Activated CD4-positive, alpha-beta T cell treated with anti-CD3 and anti-CD28 coated beads, Interleukin-2, amount 10 ng/mL, durations not matched to agents 24 days and 14 days (primary cell): Measurements from ENCODE around the gene MUC4. TPM values are rescaled to one million over a fixed set of nuclear protein-coding genes. Genes with fewer than 3 reads are reported as not detected.

Source experiments
- DNase-seq: peaks from one replicate; pipeline ENCODE4 v3.0.0; 2022
- H3K27ac Mint-ChIP-seq: one replicate; pipeline ENCODE4 v1.8.0; 2022; ENCODE audit warnings: mild to moderate bottlenecking, mixed read lengths
- H3K27me3 Mint-ChIP-seq: one replicate; pipeline ENCODE4 v1.8.0; 2022; ENCODE audit warnings: mixed read lengths
- H3K36me3 Mint-ChIP-seq: one replicate; pipeline ENCODE4 v1.8.0; 2022; ENCODE audit warnings: low read depth, mild to moderate bottlenecking, mixed read lengths
- H3K4me1 Mint-ChIP-seq: one replicate; pipeline ENCODE4 v1.8.0; 2021; ENCODE audit warnings: mixed read lengths
- H3K4me3 Mint-ChIP-seq: one replicate; pipeline ENCODE4 v1.8.0; 2022; ENCODE audit warnings: mild to moderate bottlenecking, moderate library complexity, mixed read lengths
- H3K9me3 Mint-ChIP-seq: one replicate; pipeline ENCODE4 v1.8.0; 2021; ENCODE audit warnings: mixed read lengths
- intact Hi-C: fragments of 100-400 bp; cut with micrococcal nuclease; formaldehyde crosslinking; loops from one replicate; pipeline ENCODE4 v1.15.1; 2023
- total RNA-seq: library from RNA; stranded (reverse); gene quantifications from 2 replicates; pipeline ENCODE4 v1.2.3, GENCODE V29; 2022

Gene MUC4
- total RNA-seq, 1 donor from 2014 or later, result 0.68 TPM

- no peaks in the 10 kb centered on the region for H3K36me3 Mint-ChIP-seq
- H3K9me3 Mint-ChIP-seq, result no peaks in the 10 kb centered on the region
- H3K4me3 Mint-ChIP-seq, result no peak overlapping the region
- DNase-seq, result no peak
- H3K27ac Mint-ChIP-seq, result no peak overlapping the region
- intact Hi-C loops, result no loop called here
- peaks cover 4% of the 10 kb centered on the region for H3K27me3 Mint-ChIP-seq
- peaks cover 7% of the 10 kb centered on the region for H3K4me1 Mint-ChIP-seq
Measured at GRCh38 chr3:195847055-195847950, 35.6 kb upstream of the MUC4 start.

- Mint-ChIP-seq H3K9me3 (no peaks in the 10 kb centered on the region), H3K4me1 (no peaks in the 10 kb centered on the region), H3K27me3 (peaks cover 5% of the 10 kb centered on the region), H3K4me3 (no peak overlapping the region), H3K36me3 (no peaks in the 10 kb centered on the region), H3K27ac (no peak overlapping the region)
- no peak for DNase-seq
- intact Hi-C loops, result no loop called here
Measured at GRCh38 chr3:195845483-195845882, 33.8 kb upstream of the MUC4 start.

- no peaks in the 10 kb centered on the region for H3K9me3 Mint-ChIP-seq
- H3K4me1 Mint-ChIP-seq, result no peaks in the 10 kb centered on the region
- no peak overlapping the region for H3K4me3 Mint-ChIP-seq
- peaks cover 5% of the 10 kb centered on the region for H3K27me3 Mint-ChIP-seq
- no peak overlapping the region for H3K27ac Mint-ChIP-seq
- no peak for DNase-seq
- H3K36me3 Mint-ChIP-seq, result no peaks in the 10 kb centered on the region
- intact Hi-C loops, result no loop called here
Measured at GRCh38 chr3:195844671-195845218, 33.0 kb upstream of the MUC4 start.

GRCh38 chr3:195839260-195840010, 27.7 kb upstream of the MUC4 start:
- peaks cover 7% of the 10 kb centered on the region for H3K27me3 Mint-ChIP-seq
- H3K27ac Mint-ChIP-seq, result no peak overlapping the region
- H3K9me3 Mint-ChIP-seq, result no peaks in the 10 kb centered on the region
- no peaks in the 10 kb centered on the region for H3K4me1 Mint-ChIP-seq
- intact Hi-C loops, result no loop called here
- H3K36me3 Mint-ChIP-seq, result no peaks in the 10 kb centered on the region
- no peak for DNase-seq
- H3K4me3 Mint-ChIP-seq, result no peak overlapping the region

GRCh38 chr3:195838714-195839113, 27.0 kb upstream of the MUC4 start:
- DNase-seq, result no peak
- Mint-ChIP-seq H3K4me3 (no peak overlapping the region), H3K27me3 (peaks cover 3% of the 10 kb centered on the region), H3K36me3 (no peaks in the 10 kb centered on the region), H3K9me3 (no peaks in the 10 kb centered on the region), H3K4me1 (no peaks in the 10 kb centered on the region), H3K27ac (no peak overlapping the region)
- intact Hi-C loops, result no loop called here

- Mint-ChIP-seq H3K4me3 (no peak overlapping the region), H3K27ac (no peak overlapping the region), H3K36me3 (no peaks in the 10 kb centered on the region), H3K27me3 (peaks cover 3% of the 10 kb centered on the region), H3K4me1 (no peaks in the 10 kb centered on the region), H3K9me3 (no peaks in the 10 kb centered on the region)
- DNase-seq, result no peak
- intact Hi-C loops, result no loop called here
Measured at GRCh38 chr3:195836476-195837135, 24.9 kb upstream of the MUC4 start.

GRCh38 chr3:195835791-195836190, 24.1 kb upstream of the MUC4 start:
- Mint-ChIP-seq H3K4me3 (no peak overlapping the region), H3K27ac (no peak overlapping the region)
- intact Hi-C loops, result no loop called here

GRCh38 chr3:195834675-195835583, 23.2 kb upstream of the MUC4 start:
- intact Hi-C loops, result no loop called here
- H3K9me3 Mint-ChIP-seq, result no peaks in the 10 kb centered on the region
- no peak for DNase-seq
- H3K27me3 Mint-ChIP-seq, result peaks cover 1% of the 10 kb centered on the region
- H3K4me3 Mint-ChIP-seq, result no peak overlapping the region
- no peaks in the 10 kb centered on the region for H3K36me3 Mint-ChIP-seq
- no peak overlapping the region for H3K27ac Mint-ChIP-seq
- H3K4me1 Mint-ChIP-seq, result no peaks in the 10 kb centered on the region

More at GRCh38 chr3:195835791-195836190, 24.1 kb upstream of the MUC4 start:
- H3K4me1 Mint-ChIP-seq, result no peaks in the 10 kb centered on the region
- H3K27me3 Mint-ChIP-seq, result peaks cover 1% of the 10 kb centered on the region
- no peaks in the 10 kb centered on the region for H3K36me3 Mint-ChIP-seq
- DNase-seq, result no peak
- no peaks in the 10 kb centered on the region for H3K9me3 Mint-ChIP-seq

GRCh38 chr3:195829897-195830254, 18.1 kb upstream of the MUC4 start:
- Mint-ChIP-seq H3K4me1 (no peaks in the 10 kb centered on the region), H3K4me3 (no peak overlapping the region), H3K9me3 (no peaks in the 10 kb centered on the region), H3K36me3 (no peaks in the 10 kb centered on the region), H3K27ac (no peak overlapping the region), H3K27me3 (no peaks in the 10 kb centered on the region)
- no peak for DNase-seq
- intact Hi-C loops, result no loop called here

GRCh38 chr3:195828762-195829161, 17.0 kb upstream of the MUC4 start:
- H3K36me3 Mint-ChIP-seq, result no peaks in the 10 kb centered on the region
- H3K27me3 Mint-ChIP-seq, result no peaks in the 10 kb centered on the region
- intact Hi-C loops, result no loop called here
- no peaks in the 10 kb centered on the region for H3K9me3 Mint-ChIP-seq
- no peaks in the 10 kb centered on the region for H3K4me1 Mint-ChIP-seq
- H3K4me3 Mint-ChIP-seq, result no peak overlapping the region
- H3K27ac Mint-ChIP-seq, result no peak overlapping the region
- DNase-seq, result no peak

GRCh38 chr3:195825857-195826804, 14.4 kb upstream of the MUC4 start:
- no peaks in the 10 kb centered on the region for H3K9me3 Mint-ChIP-seq
- DNase-seq, result no peak
- no peaks in the 10 kb centered on the region for H3K4me1 Mint-ChIP-seq
- intact Hi-C loops, result no loop called here
- peaks cover 2% of the 10 kb centered on the region for H3K27me3 Mint-ChIP-seq
- no peak overlapping the region for H3K4me3 Mint-ChIP-seq
- no peaks in the 10 kb centered on the region for H3K36me3 Mint-ChIP-seq
- no peak overlapping the region for H3K27ac Mint-ChIP-seq

- Mint-ChIP-seq H3K4me3 (no peak overlapping the region), H3K9me3 (no peaks in the 10 kb centered on the region), H3K4me1 (no peaks in the 10 kb centered on the region), H3K36me3 (no peaks in the 10 kb centered on the region), H3K27me3 (peaks cover 2% of the 10 kb centered on the region), H3K27ac (no peak overlapping the region)
- no peak for DNase-seq
- intact Hi-C loops, result no loop called here
Measured at GRCh38 chr3:195825191-195825588, 13.5 kb upstream of the MUC4 start.
